ENCODE results near the gene UTF1.

Gene UTF1

DNA sequence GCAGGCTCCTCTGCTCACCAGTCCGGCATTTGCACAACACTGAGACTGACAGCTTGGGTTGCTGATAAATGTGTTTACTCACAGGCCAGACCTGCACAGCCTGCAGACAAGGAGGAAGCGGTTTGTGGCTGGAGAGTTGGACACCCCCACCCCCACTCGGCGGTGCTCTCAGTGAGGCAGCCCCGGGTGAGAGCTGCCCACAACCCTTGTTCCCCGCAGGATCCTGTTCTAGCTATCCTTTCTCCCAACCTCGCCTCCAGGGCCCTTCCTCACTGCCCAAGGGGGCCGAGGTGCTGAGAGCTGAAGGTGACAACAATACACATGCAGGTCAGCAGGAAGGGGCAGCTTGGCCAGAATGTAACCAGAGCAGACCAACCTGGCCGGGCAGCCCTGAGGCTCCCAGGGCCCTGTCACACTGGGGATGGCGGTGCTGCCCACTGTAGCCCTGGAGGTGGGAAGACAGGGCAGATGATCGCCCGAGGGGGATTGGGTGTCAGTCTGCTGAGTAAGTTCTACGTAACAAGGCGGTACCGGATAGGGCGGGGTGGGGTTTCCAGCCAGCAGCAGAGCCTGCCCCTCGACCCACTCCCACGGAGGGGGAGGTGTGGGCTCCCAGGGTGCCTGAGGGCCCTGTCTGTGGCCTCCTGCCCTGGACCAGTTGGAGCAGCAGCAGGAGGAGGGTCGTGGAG, 48.7 kb downstream of the UTF1 start:
- peak; percentile 17 for DNase-seq (ENCODE audit: low spot score)

GRCh38 chr10:133279326-133280226, 49.6 kb downstream of the UTF1 start:
- no peak for DNase-seq (ENCODE audit: low spot score)

- DNase-seq (ENCODE audit: low spot score): no peak
These were observed 50.5 kb downstream of the UTF1 start for GRCh38 chr10:133280391-133281059.

DNA sequence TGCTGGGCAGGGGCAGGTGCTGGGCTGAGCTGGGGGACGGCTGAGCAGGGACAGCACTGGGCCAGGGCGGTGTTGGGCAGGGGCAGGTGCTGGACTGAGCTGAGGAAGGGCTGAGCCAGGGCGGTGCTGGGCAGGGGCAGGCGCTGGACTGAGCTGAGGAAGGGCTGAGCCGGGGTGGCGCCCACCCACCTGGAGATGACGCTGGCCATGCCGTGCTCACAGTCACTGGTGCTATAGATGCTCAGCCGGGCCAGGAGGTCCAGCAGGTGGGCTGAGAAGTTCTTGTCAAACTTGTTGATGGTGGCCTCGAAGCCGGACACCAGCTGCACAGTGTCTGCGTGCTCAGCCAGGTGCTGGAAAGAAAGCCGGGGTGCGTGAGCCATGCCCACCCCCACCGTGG, 51.1 kb downstream of the UTF1 start:
- DNase-seq (ENCODE audit: low spot score): no peak

Measured in pons (tissue), 1 donor.